HAP-1 (cell line): ENCODE measurements around the gene BANF2.
A peak's percentile ranks its signal among the peaks of the same experiment; 100 is the strongest.

Experiments used
- DNase-seq, 2 experiments: peaks; one replicate each; pipeline ENCODE4 v3.0.0-alpha.2; 2016 to 2020; ENCODE audit warnings: low spot score in 2 of 2
- H3K27me3 ChIP-seq: fragments of 250-450 bp; sonication (Bioruptor Pico); 2 replicates; pipeline ENCODE4 v1.5.1; 2020; ENCODE audit warnings: low read depth, mild to moderate bottlenecking, moderate library complexity
- H3K36me3 ChIP-seq: fragments of 250-450 bp; sonication (Bioruptor Pico); replicated peaks from 2 replicates; pipeline ENCODE4 v1.5.1; 2020; ENCODE audit warnings: mild to moderate bottlenecking
- H3K4me1 ChIP-seq: fragments of 250-450 bp; sonication (Bioruptor Pico); 2 replicates; pipeline ENCODE4 v1.5.1; 2020; ENCODE audit warnings: mild to moderate bottlenecking
- H3K4me3 ChIP-seq: fragments of 250-450 bp; sonication (Bioruptor Pico); 2 replicates; pipeline ENCODE4 v1.5.1; 2020; ENCODE audit warnings: mild to moderate bottlenecking, moderate library complexity
- H3K9me3 ChIP-seq: fragments of 250-450 bp; sonication (Bioruptor Pico); 2 replicates; pipeline ENCODE4 v1.5.1; 2020; ENCODE audit warnings: mild to moderate bottlenecking, moderate library complexity
- in situ Hi-C: fragments of 300-500 bp; cut with MboI; formaldehyde crosslinking; loops from 3 replicates; pipeline ENCODE4 v1.14.3; 2020; ENCODE audit warnings: low sequenced_read_pairs, inconsistent platforms, mixed read lengths

The BANF2 gene

DNA sequence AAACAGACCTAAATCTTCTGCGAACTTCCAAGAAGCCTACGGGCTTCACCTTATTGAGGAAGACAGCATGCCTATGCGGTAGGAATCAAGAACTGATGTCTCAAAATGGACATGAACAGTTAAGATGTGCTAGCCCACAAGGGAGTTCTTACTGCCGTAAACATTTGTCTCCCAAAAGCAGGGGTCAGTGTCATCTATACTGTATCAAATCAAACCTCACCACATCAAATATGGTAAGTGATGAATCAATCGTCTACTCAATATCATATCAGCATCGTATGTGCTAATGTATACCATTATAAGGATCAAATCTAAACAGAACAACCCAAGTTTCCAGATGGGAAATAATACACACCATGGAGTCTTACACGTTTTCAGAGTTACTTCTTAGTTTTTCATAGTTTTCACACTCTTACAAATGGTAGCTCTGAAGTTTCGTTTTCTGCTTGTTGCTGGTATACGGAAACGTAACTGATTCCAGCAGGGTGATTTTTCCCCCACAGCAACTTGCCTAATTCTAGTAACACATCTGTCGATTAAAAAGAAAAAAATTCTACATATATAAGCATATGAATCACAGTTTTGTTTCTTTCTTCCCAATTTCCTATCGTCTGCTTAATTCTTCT, 30.3 kb upstream of the BANF2 start:
- peaks cover 7% of the 10 kb centered on the region for H3K4me1 ChIP-seq
- in situ Hi-C loops = no loop called here
- no peak for DNase-seq
- H3K36me3 ChIP-seq = peaks cover 6% of the 10 kb centered on the region; the same call in 1 of the 2 replicates
- H3K27me3 ChIP-seq = no peaks in the 10 kb centered on the region; the same call in 1 of the 2 replicates
- no peaks in the 10 kb centered on the region for H3K9me3 ChIP-seq
- no peak overlapping the region for H3K4me3 ChIP-seq

DNA sequence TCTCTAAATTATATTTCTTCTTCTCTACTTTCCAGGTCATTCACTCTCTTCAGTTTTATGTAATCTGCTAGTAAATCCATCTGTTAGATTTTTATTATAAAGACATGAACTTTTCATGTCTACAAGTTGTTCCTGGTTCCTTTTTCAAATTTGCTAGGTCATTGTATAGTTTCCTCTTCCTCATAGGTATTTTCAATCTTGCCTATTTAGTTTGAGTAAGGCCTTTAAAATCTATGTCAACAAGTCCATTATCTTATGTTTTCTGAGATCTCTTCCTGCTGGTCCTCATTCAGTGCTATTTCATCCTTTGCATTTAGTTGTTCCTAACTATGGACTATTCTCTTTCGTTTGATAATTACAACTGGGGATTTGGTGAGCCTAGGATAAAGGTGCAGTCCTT, 28.8 kb upstream of the BANF2 start:
- Histone ChIP-seq H3K4me1 (peaks cover 7% of the 10 kb centered on the region), H3K36me3 (peaks cover 6% of the 10 kb centered on the region; the same call in 1 of the 2 replicates), H3K27me3 (no peaks in the 10 kb centered on the region), H3K9me3 (no peaks in the 10 kb centered on the region), H3K4me3 (no peak overlapping the region)
- in situ Hi-C loops = no loop called here
- DNase-seq = no peak

DNA sequence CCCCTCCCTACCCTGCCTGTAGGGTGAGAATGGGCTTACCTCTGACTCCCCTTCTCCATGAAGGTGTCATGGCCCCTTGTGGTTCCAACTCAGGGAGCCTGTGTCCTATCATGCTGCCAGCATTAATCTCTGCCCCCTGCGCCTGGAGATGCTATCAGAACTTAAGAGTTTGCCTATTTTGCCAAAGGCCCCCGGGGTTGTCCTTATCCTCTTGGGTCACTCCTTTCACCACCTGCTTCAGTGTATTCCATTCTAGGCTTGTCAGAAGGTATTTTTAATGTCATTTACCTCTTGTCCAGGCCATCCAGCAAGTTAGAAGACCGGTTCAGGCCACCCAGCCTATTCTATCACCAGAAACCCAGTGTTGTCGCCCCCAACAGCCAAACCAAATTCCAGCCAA, 28.2 kb upstream of the BANF2 start:
- no peak for DNase-seq
- in situ Hi-C loops = no loop called here
- Histone ChIP-seq H3K4me1 (peaks cover 5% of the 10 kb centered on the region), H3K27me3 (no peaks in the 10 kb centered on the region), H3K9me3 (no peaks in the 10 kb centered on the region), H3K4me3 (no peak overlapping the region), H3K36me3 (peaks cover 9% of the 10 kb centered on the region; the same call in 1 of the 2 replicates)

DNA sequence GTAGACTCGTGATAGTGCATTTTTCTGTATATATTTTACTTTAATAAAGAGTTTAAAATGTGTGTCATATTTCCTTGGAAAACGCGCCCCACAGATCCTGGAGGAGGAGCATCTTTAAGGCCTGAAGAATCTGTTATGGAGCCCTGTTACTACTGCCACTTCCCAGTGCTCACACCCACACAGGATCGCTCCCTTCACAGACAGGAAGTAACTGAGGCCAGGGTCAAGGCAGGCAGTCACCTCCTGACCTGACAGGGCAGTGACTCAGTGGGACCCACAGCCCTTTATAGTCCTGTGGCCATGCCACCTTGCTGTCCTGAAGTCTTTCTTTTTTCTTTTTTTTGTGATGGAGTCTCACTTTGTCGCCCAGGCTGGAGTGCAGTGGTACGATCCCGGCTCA, 26.7 kb upstream of the BANF2 start:
- Histone ChIP-seq H3K27me3 (no peaks in the 10 kb centered on the region), H3K4me1 (peaks cover 5% of the 10 kb centered on the region), H3K9me3 (no peaks in the 10 kb centered on the region), H3K36me3 (peaks cover 21% of the 10 kb centered on the region), H3K4me3 (no peak overlapping the region)
- DNase-seq = no peak
- in situ Hi-C loops = no loop called here

GRCh38 chr20:17674722-17675518, 24.8 kb upstream of the BANF2 start:
- H3K9me3 ChIP-seq = no peaks in the 10 kb centered on the region
- in situ Hi-C loops = no loop called here

GRCh38 chr20:17675519-17676377, 24.0 kb upstream of the BANF2 start:
- H3K4me3 ChIP-seq = no peak overlapping the region
- peaks cover 37% of the 10 kb centered on the region for H3K36me3 ChIP-seq
- H3K4me1 ChIP-seq = peaks cover 6% of the 10 kb centered on the region
- DNase-seq = no peak
- no peaks in the 10 kb centered on the region for H3K27me3 ChIP-seq
- no peaks in the 10 kb centered on the region for H3K9me3 ChIP-seq
- in situ Hi-C loops = no loop called here

More at GRCh38 chr20:17674722-17675518, 24.8 kb upstream of the BANF2 start:
- Histone ChIP-seq H3K36me3 (peaks cover 37% of the 10 kb centered on the region), H3K4me1 (peaks cover 3% of the 10 kb centered on the region), H3K27me3 (no peaks in the 10 kb centered on the region), H3K4me3 (no peak overlapping the region)
- DNase-seq = no peak

DNA sequence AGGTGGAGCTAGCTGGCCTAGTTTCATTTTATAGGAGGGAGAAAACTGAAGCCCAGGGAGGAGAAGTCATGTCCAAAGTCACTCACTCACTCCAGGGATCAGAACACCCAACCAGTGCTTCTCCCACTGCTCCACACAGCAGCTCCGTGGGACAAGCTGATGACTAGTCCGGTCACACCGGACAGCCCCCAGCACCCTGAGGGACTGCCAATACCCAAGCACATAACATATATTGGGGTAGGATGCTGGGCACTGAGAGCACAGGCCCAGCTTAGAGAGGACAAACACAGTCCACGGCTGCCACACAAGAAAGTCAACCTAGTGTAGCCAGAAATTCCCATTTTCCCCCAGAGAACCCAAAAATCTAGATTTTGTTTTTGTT, 23.4 kb upstream of the BANF2 start:
- DNase-seq = no peak
- in situ Hi-C loops = no loop called here

DNA sequence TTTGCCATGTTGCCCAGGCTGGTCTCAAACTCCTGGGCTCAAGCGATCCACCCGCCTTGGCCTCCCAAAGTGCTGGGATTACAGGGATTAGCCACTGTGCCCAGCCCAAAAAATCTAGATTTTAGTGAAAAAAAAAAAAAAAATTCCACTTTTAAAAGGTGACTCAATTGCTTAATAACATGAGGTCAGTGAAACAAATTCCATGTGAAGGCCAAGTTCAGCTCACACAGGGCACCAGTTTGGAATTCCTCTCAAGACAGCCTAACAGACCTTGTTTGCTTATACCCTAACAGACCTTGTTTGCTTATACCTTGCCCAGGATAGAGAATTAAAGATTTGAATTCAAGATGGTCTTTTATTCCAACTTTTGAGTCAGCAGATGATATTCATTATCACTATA, 22.8 kb upstream of the BANF2 start:
- no peak for DNase-seq
- Histone ChIP-seq H3K27me3 (no peaks in the 10 kb centered on the region), H3K9me3 (no peaks in the 10 kb centered on the region), H3K36me3 (peaks cover 34% of the 10 kb centered on the region), H3K4me3 (no peak overlapping the region), H3K4me1 (peaks cover 6% of the 10 kb centered on the region)
- in situ Hi-C loops = no loop called here

More for the DNA sequence above, 23.4 kb upstream of the BANF2 start:
- peaks cover 6% of the 10 kb centered on the region for H3K4me1 ChIP-seq
- H3K27me3 ChIP-seq = no peaks in the 10 kb centered on the region
- peaks cover 36% of the 10 kb centered on the region for H3K36me3 ChIP-seq
- H3K9me3 ChIP-seq = no peaks in the 10 kb centered on the region
- H3K4me3 ChIP-seq = no peak overlapping the region

DNA sequence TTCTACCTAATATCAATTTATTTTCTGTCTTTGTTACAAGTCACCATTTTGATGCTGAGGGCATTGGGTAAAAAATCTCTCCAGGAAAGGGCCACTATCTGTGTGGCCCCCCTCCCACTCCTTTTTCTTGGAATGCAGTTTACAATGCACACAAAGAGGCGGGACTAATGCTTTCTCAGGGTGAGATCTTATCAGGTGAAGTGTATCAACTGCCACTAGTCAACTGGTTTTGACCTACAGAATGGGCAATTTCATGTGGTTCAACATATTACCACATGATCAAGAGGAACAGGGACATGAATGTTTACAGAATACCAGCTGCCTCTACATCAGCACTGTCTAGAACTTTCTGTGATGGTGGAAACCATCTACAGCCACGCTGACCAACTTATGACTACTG, 21.5 kb upstream of the BANF2 start:
- peaks cover 31% of the 10 kb centered on the region for H3K36me3 ChIP-seq
- no peaks in the 10 kb centered on the region for H3K9me3 ChIP-seq
- peaks cover 9% of the 10 kb centered on the region for H3K4me1 ChIP-seq
- H3K4me3 ChIP-seq = no peak overlapping the region
- DNase-seq = no peak
- no peaks in the 10 kb centered on the region for H3K27me3 ChIP-seq
- in situ Hi-C loops = no loop called here

DNA sequence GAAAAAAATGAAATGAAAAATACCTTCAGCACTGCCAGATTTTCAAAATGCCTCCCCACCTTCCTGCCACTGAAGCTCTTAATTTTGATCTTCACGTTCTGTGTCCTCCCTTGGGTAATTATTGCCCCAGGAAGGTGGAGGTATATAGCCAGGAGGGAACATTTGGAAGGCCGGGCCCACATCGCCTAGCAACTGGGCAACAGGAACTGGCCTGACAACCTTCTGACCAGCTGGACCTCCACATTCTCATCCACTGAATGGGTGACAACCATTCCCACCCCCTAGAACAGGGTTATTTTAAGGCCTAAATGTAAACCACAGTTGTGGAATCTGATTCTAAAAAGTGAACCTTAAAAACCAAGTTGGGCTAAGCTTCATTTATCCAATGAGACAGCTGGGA, 20.9 kb upstream of the BANF2 start:
- Histone ChIP-seq H3K27me3 (no peaks in the 10 kb centered on the region; the same call in 1 of the 2 replicates), H3K9me3 (no peaks in the 10 kb centered on the region), H3K4me1 (peaks cover 9% of the 10 kb centered on the region), H3K36me3 (peaks cover 31% of the 10 kb centered on the region), H3K4me3 (no peak overlapping the region)
- in situ Hi-C loops = no loop called here
- DNase-seq = no peak

DNA sequence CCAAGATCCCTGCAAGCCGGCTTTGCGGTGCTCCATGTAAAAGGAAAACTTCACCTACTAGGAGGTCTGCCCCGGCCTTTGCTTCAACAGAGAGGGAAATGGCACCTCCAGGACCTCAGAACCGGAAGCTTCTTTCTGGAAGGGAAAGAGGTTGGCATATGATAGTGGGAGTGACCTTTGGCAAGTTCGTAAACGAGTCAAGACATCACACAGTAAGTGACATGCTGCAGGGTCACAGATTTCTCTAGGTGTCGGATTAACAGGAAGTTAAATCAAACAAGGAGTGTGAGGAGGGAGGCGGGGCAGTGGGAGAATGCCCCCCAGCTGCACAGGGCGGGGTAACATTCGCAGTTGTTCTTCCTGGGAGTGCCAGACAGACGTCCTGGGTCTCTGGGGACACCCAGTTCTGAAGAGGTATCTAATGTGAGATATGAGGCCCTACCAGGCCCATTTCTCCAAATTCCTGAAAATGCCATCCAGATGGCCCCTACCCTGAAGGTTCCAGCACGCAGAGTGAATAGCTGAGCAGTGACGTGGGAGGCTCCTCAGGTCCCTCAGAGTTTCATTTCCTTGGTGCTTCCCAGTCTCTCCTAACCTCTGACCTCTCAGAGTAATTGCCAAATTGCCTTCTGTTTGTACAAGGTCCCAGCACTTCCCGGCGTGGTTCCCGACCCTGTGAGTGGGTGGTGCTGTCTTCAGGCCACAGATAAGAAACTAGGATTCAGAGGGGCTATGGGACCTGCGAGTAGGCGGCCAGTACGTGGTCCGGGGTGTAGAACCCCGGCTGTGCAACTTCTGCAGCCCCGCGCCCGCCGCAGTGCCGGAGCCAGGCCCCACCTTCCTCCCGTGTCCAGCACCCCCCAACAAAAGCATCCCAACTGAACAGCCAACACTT, 19.6 kb upstream of the BANF2 start:
- DNase-seq = peak; percentile 34 to 59
- Histone ChIP-seq H3K27me3 (peaks cover 7% of the 10 kb centered on the region), H3K9me3 (no peaks in the 10 kb centered on the region), H3K36me3 (peaks cover 31% of the 10 kb centered on the region), H3K4me1 (peaks cover 9% of the 10 kb centered on the region), H3K4me3 (peak overlapping the region; percentile 47)
- in situ Hi-C loops = no loop called here

GRCh38 chr20:17680836-17681725, 18.7 kb upstream of the BANF2 start:
- H3K27me3 ChIP-seq = peaks cover 7% of the 10 kb centered on the region

More at GRCh38 chr20:17680836-17681725, 18.7 kb upstream of the BANF2 start:
- H3K36me3 ChIP-seq = peaks cover 31% of the 10 kb centered on the region
- H3K9me3 ChIP-seq = no peaks in the 10 kb centered on the region
- peak overlapping the region; percentile 74 for H3K4me3 ChIP-seq
- in situ Hi-C loops = no loop called here
- H3K4me1 ChIP-seq = peaks cover 9% of the 10 kb centered on the region
- DNase-seq = peak; percentile 56 to 86
